ENCODE results near the gene CPNE6. TPM values are rescaled to one million over a fixed set of nuclear protein-coding genes. Genes with fewer than 3 reads are reported as not detected.

Gene CPNE6
- total RNA-seq, 1 donor from 2014 or later = not detected

- Histone ChIP-seq H4K20me1 (ENCODE audit: low read depth) (no peaks in the 10 kb centered on the region), H3K4me2 (no peak overlapping the region), H3K27ac (no peak overlapping the region), H3K36me3 (no peaks in the 10 kb centered on the region), H3K27me3 (no peaks in the 10 kb centered on the region), H3K9me3 (ENCODE audit: low read depth) (no peaks in the 10 kb centered on the region), H3K79me2 (ENCODE audit: low read depth) (no peaks in the 10 kb centered on the region), H3K9ac (no peak overlapping the region), H3K4me1 (peaks cover 10% of the 10 kb centered on the region), H2AFZ (replicated peaks) (no peak overlapping the region), H3K4me3 (no peak overlapping the region), H3F3A (ENCODE audit: low read depth) (peaks cover 17% of the 10 kb centered on the region)
- Mint-ChIP-seq H3K9me3 (no peaks in the 10 kb centered on the region), H3K36me3 (no peaks in the 10 kb centered on the region), H3K27me3 (ENCODE audit: insufficient read depth, low read depth) (peaks cover 14% of the 10 kb centered on the region), H3K4me3 (no peak overlapping the region), H3K27ac (no peak overlapping the region), H3K4me1 (peaks cover 16% of the 10 kb centered on the region)
- no peak for TF ChIP-seq CTCF (IDR thresholded peaks at IDR 0.05)
- TF ChIP-seq EZH2 (IDR thresholded peaks at IDR 0.05) = no peak
- no peak for TF ChIP-seq EZH2phosphoT487 (IDR thresholded peaks at IDR 0.05)
- no peak for DNase-seq (ENCODE audit: low spot score)
Observed at GRCh38 chr14:24098229-24098926, 27.0 kb downstream of the CPNE6 start.

- Histone ChIP-seq H3K27me3 (no peaks in the 10 kb centered on the region), H3K9ac (no peak overlapping the region), H3K27ac (no peak overlapping the region), H3K4me1 (peaks cover 10% of the 10 kb centered on the region), H2AFZ (replicated peaks) (no peak overlapping the region), H3K36me3 (no peaks in the 10 kb centered on the region), H3F3A (ENCODE audit: low read depth) (peaks cover 12% of the 10 kb centered on the region), H4K20me1 (ENCODE audit: low read depth) (no peaks in the 10 kb centered on the region), H3K4me3 (no peak overlapping the region), H3K9me3 (ENCODE audit: low read depth) (no peaks in the 10 kb centered on the region), H3K4me2 (no peak overlapping the region), H3K79me2 (ENCODE audit: low read depth) (no peaks in the 10 kb centered on the region)
- peaks cover 13% of the 10 kb centered on the region for H3K4me1 Mint-ChIP-seq
- no peaks in the 10 kb centered on the region for H3K36me3 Mint-ChIP-seq
- DNase-seq (ENCODE audit: low spot score) = no peak
- no peak overlapping the region for H3K27ac Mint-ChIP-seq
- H3K9me3 Mint-ChIP-seq = no peaks in the 10 kb centered on the region
- H3K27me3 Mint-ChIP-seq (ENCODE audit: insufficient read depth, low read depth) = peaks cover 12% of the 10 kb centered on the region
- TF ChIP-seq EZH2 (IDR thresholded peaks at IDR 0.05) = no peak
- TF ChIP-seq CTCF (IDR thresholded peaks at IDR 0.05) = no peak
- H3K4me3 Mint-ChIP-seq = no peak overlapping the region
Observed at GRCh38 chr14:24098927-24099813, 27.8 kb downstream of the CPNE6 start.

DNA sequence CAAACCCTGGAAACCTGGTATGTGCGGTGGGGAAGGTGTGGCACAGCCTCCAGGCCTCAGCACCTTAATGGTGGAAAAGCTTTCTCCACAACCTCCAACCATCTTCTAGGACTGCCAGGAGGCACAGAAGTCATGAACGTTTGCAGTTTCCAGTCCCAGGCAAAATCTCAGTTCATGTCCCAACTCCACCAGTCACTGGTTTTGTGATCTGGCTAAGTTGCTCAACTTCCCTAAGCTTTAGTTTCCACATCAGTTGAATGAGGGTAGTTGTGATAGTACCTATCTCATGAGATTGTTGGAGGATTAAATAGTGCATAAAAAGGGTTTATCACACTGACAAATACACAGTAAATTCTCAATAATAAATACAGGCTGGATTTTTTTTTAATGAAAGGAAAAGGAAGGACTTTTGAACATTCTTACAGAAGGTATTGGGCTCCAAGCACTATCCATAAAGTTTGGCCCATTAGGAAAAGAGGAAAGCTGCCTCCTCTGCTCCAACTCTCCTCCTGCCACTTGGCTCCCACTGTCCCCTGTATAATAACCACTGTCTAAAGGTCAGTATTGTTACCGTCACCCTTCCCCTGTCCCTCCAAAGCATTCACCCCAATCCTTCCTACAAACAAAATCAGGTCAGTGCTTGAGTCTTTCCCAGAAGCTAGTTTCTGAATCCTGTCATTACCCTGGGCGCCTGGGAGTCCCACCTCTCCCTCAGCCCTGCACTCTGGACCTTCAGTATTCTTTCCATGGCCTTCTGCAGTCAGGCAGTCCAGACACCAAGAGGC lies 29.0 kb downstream of the CPNE6 start:
- peaks cover 5% of the 10 kb centered on the region for H3K4me1 ChIP-seq
- H3K9ac ChIP-seq = no peak overlapping the region
- H4K20me1 ChIP-seq (ENCODE audit: low read depth) = no peaks in the 10 kb centered on the region
- no peak overlapping the region for H3K27ac ChIP-seq
- DNase-seq (ENCODE audit: low spot score) = no peak
- no peaks in the 10 kb centered on the region for H3K79me2 ChIP-seq (ENCODE audit: low read depth)
- H3K36me3 ChIP-seq = no peaks in the 10 kb centered on the region
- H3K4me1 Mint-ChIP-seq = peaks cover 8% of the 10 kb centered on the region
- no peak for TF ChIP-seq EZH2 (IDR thresholded peaks at IDR 0.05)
- no peak for TF ChIP-seq EZH2phosphoT487 (IDR thresholded peaks at IDR 0.05)
- no peak for TF ChIP-seq CTCF (IDR thresholded peaks at IDR 0.05)
- no peaks in the 10 kb centered on the region for H3K27me3 ChIP-seq
- H3K4me2 ChIP-seq = no peak overlapping the region
- no peak overlapping the region for H3K4me3 ChIP-seq
- H3K9me3 Mint-ChIP-seq = no peaks in the 10 kb centered on the region
- no peak overlapping the region for H2AFZ ChIP-seq (replicated peaks)
- H3F3A ChIP-seq (ENCODE audit: low read depth) = peaks cover 6% of the 10 kb centered on the region
- no peaks in the 10 kb centered on the region for H3K9me3 ChIP-seq (ENCODE audit: low read depth)
- H3K27ac Mint-ChIP-seq = no peak overlapping the region
- peaks cover 8% of the 10 kb centered on the region for H3K27me3 Mint-ChIP-seq (ENCODE audit: insufficient read depth, low read depth)
- no peak overlapping the region for H3K4me3 Mint-ChIP-seq
- no peaks in the 10 kb centered on the region for H3K36me3 Mint-ChIP-seq
